Measurements from ENCODE around the gene SPRR1B. TPM values are rescaled to one million over a fixed set of nuclear protein-coding genes. Genes with fewer than 3 reads are reported as not detected.

Gene SPRR1B
- total RNA-seq, 4 donors from 2014 or later = not detected

GRCh38 chr1:153071511-153071910 lies 40.5 kb downstream of the SPRR1B start, which contains the start of gene SPRR2B:
Gene SPRR2B, minus strand, starts transcription at chr1:153071611. Its CDS starts 772 bp downstream, at chr1:153070839.
- Histone ChIP-seq H3K36me3 (no peaks in the 10 kb centered on the region), H3K4me3 (no peak within 1 kb of the TSS), H3K4me1 (no peaks in the 10 kb centered on the region), H3K27me3 (no peaks in the 10 kb centered on the region), H3K27ac (no peak within 1 kb of the TSS), H3K9me3 (no peaks in the 10 kb centered on the region)
- no peak for DNase-seq
- TF ChIP-seq CTCF (IDR thresholded peaks at IDR 0.05) (no peak), POLR2A (IDR thresholded peaks at IDR 0.05) (no peak)

GRCh38 chr1:153072806-153073726 lies 42.1 kb downstream of the SPRR1B start:
- no peaks in the 10 kb centered on the region for H3K36me3 ChIP-seq
- H3K4me3 ChIP-seq = no peak overlapping the region
- no peaks in the 10 kb centered on the region for H3K9me3 ChIP-seq
- H3K27me3 ChIP-seq = no peaks in the 10 kb centered on the region
- no peak for DNase-seq
- no peak overlapping the region for H3K27ac ChIP-seq
- no peaks in the 10 kb centered on the region for H3K4me1 ChIP-seq
- TF ChIP-seq POLR2A (IDR thresholded peaks at IDR 0.05) (no peak), CTCF (IDR thresholded peaks at IDR 0.05) (no peak)

- H3K27ac ChIP-seq = no peak overlapping the region
- H3K36me3 ChIP-seq = no peaks in the 10 kb centered on the region
- H3K9me3 ChIP-seq = no peaks in the 10 kb centered on the region
- H3K27me3 ChIP-seq = no peaks in the 10 kb centered on the region
- H3K4me3 ChIP-seq = no peak overlapping the region
- H3K4me1 ChIP-seq = no peaks in the 10 kb centered on the region
- TF ChIP-seq CTCF (IDR thresholded peaks at IDR 0.05) (no peak), POLR2A (IDR thresholded peaks at IDR 0.05) (no peak)
- DNase-seq = no peak
These were observed 50.7 kb downstream of the SPRR1B start for GRCh38 chr1:153081736-153082135.

Small RNA genes lying within 50 kb of the gene (small RNA-seq; reads per million reads assigned to genes)
- 0 reads per million in 2 donors for gene AL356867.1
- 0 reads per million in 2 donors for gene RF00322
- 0 reads per million in 2 donors for gene SPRR1A

Other genes with a start within 250 kb of the SPRR1B start
- not detected for gene LCE1E, start 244.9 kb upstream of the SPRR1B start, total RNA-seq
- gene LCE1D, start 234.5 kb upstream of the SPRR1B start, total RNA-seq = not detected
- not detected for gene LCE1C, start 224.6 kb upstream of the SPRR1B start, total RNA-seq
- not detected for gene LCE1B, start 219.2 kb upstream of the SPRR1B start, total RNA-seq
- gene LCE1A, start 203.7 kb upstream of the SPRR1B start, total RNA-seq = not detected
- not detected for gene LCE6A, start 188.3 kb upstream of the SPRR1B start, total RNA-seq
- not detected for gene LCE7A, start 171.2 kb upstream of the SPRR1B start, total RNA-seq
- gene SMCP, start 152.9 kb upstream of the SPRR1B start, total RNA-seq = not detected
- not detected for gene IVL, start 122.7 kb upstream of the SPRR1B start, total RNA-seq
- gene SPRR5, start 84.0 kb upstream of the SPRR1B start, total RNA-seq = not detected
- not detected for gene SPRR4, start 60.6 kb upstream of the SPRR1B start, total RNA-seq
- gene SPRR1A, start 47.1 kb upstream of the SPRR1B start, total RNA-seq = not detected
- 1 to 10 TPM in 1 of 4 donors, not detected in 3; 4.4 TPM for gene SPRR3, start 29.5 kb upstream of the SPRR1B start, total RNA-seq
- not detected for gene SPRR2D, start 9.9 kb downstream of the SPRR1B start, total RNA-seq
- gene SPRR2A, start 26.3 kb downstream of the SPRR1B start, total RNA-seq = not detected
- gene SPRR2B, start 40.4 kb downstream of the SPRR1B start, total RNA-seq = not detected
- gene SPRR2E, start 63.3 kb downstream of the SPRR1B start, total RNA-seq = not detected
- not detected for gene SPRR2F, start 82.3 kb downstream of the SPRR1B start, total RNA-seq
- not detected for gene SPRR2G, start 119.7 kb downstream of the SPRR1B start, total RNA-seq
- not detected for gene LELP1, start 172.2 kb downstream of the SPRR1B start, total RNA-seq
- not detected for gene PRR9, start 186.4 kb downstream of the SPRR1B start, total RNA-seq
- not detected for gene LORICRIN, start 228.5 kb downstream of the SPRR1B start, total RNA-seq

All from Peyer's patch (tissue), 4 donors.